ENCODE measurements around the gene GMPR2.

The GMPR2 gene

DNA sequence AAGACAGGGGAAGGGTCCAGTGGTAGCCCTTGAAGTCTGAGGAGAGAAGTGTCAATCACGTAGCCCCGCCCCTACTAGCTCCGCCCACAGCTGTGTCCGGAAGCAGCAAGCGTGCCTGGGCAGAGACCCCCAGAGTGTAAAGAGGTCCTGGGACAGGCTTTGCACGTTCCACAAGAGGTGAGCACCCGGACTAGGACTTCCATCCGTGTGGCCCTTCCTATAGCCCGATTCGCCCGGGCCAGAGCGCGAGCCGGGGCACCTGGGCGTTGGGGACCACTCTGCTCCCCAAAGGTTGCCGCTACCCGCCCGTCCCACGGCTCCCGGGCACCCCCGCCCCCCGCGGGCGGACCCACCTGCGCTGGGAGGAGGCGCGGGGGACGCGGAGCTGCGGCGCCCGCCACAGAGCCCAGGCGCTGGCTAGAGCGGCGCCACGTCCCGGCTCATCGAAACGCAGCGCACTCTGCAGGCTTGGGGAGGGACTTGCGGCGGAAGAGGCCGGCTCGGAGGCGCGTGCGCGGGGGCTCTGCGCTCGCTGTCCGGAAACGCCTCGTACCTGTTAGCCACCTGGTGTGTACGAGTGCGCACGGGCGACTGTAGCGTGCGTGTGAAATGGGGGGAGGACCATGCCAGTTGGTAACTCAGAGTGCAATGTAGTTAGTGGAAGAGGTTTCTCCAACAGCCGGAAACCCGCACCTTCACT is 38.6 kb downstream of the GMPR2 start, which contains the start of gene RABGGTA:
TSS of gene RABGGTA (minus strand) at position 464 of the 700 bp plus-strand sequence. CDS start 482 bp downstream, outside the sequence.
- peak; percentile 92 for DNase-seq

DNA sequence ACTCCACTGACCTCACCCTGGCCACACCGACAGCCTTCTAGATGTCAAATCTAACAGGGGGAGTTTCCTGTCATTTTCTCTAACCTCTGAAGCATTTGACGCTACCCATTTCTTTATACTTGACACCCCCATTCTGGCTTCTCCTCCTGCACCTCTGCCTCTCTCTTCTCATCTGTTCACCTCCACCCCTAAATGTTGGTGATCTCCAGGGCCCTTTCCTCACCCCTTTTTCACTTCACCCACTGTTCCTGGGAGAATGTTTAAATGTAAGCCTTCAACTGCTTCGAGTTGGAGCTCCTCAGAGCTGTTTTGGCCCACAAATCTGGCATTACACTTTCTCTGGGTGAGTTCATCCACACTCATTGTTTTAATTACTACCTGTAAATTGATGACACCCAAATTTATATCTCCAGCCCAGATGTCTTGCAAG is 39.1 kb downstream of the GMPR2 start:
- no peak for DNase-seq

DNA sequence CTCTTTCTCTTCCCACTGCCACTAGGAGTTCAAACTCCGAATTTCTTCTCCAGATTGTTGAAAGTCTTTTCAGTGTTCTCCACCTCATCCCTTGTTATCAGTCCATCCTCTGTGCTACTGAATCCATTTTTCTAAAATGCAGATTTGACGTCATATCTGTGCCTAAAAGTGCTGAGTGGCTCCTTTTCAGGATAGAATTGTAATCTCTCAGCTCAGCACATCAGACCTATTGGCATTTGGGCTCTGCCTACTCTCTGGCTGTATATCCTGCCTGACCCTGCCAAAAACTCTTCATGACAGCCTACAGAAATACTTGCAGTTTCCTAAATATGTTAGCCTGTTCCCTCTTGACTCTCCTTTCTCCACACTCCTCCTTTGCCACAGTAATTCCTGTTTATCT is 39.7 kb downstream of the GMPR2 start:
- DNase-seq = no peak

DNA sequence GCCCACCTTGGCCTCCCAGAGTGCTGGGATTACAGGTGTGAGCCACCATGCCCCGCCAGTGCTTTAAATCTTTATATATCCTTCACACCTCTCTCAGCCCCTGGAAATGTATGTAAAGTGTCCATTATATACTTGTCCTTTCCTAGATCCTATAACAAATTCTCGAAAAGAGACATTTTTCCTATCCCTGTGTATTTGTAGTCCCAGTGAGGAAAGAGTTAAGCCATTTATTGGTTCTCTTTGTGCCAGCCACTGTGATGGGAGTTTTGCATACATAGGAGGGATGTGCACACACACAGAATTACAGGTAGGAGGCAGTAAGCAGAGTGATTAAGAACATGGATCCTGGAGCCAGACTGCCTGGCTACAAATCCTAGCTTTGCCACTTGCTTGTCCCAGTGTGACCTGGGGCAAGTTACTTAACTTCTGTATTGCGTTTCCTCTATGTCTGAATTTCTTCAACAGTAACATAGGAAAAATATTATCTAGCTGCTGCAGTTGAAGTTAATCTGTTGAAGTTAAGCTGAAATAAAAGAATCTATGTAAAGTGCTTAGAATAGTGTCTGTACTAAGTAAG is 40.8 kb downstream of the GMPR2 start:
- DNase-seq = no peak

DNA sequence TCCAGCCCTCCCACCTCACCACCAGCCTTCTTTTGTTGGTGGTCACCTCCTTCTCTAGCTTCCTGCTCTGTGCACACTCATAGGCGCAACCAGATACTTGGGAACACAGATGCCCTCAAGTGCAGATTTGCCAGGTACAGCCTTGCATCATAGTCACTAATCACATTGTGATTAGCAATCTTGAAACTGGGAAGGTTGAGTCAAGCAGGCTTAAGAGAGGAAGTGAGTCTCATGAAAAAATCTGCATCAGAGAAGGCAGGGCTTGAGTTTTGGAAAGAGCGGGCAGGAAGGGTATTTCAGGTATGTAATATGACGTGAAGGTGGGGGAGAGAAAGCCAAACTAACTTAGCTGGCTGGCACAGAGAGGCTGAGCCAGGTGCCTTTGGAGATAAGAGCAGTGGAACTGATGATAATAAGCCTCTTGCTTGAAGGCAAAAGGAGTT is 41.4 kb downstream of the GMPR2 start:
- DNase-seq = peak; percentile 91

DNA sequence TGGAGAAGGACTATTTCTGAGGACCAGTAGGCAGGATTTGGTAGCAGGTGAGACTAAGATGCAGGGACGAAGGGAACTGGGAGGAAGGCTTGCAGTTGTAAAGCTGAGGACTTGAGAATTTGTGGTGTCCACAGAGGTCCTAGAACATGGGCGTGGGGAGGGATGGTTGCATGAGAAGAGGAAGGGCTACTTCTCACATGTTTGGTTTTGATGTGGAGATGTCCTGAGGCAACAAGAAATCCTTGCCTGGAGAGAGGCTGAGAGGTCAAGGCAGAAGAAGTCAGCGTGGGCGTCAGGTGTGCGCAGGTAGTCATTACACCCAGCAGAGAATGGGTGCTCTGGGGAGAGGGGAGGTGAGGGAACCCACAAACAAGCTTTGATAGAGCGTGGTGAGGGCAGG is 44.3 kb downstream of the GMPR2 start:
- no peak for DNase-seq

DNA sequence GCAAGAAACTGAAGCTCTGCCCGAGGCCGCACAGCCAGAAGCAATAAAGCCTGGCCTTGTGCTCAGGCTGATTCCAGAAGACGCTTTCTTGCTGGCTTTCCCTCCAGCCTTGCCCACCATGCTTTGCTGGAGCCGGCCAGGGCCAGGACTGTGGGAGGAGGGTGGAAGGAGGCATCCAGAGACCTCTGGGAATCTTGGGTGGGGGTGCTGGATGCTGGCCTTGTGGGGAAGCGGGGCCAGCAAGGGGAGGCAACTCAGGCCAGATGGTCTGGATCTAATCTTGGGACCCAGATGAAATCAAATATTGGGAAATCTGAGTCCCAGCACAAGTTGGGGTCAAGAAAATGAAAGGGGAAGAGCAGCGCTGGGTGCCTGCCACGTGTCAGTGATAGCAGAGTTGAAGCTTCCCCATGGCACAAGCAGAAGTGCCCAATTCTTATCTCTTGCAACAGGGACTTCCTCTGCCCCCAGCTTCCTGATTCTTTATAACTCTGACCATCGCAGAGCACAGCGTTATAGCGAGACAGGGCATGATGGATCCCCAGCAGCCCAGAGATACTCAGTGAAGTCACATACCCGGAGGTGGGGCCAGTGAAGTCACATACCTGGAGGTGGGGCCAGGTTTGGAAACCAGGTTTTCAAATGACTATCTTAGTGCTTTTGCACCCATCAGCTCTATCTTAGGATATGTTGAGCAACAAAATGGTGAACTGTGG is 45.0 kb downstream of the GMPR2 start:
- no peak for DNase-seq

DNA sequence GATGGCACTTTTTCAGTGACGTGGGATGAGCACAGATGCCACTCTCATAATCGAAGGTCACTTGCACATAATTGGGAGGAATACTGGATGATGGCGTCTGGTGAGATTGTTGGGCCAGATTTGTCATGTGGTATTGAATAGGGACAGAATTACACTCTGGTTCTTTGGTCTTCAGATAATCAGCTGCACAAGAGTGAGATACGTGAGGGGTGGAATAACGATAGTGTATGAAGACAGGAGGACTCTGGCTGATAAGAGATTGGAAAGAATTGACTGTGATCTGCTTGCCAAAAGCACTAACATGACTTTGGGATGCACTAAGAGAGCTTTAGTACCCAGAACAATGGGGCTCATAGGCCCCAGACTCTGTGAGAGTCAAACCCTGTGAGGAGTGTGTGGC is 45.7 kb downstream of the GMPR2 start:
- no peak for DNase-seq

DNA sequence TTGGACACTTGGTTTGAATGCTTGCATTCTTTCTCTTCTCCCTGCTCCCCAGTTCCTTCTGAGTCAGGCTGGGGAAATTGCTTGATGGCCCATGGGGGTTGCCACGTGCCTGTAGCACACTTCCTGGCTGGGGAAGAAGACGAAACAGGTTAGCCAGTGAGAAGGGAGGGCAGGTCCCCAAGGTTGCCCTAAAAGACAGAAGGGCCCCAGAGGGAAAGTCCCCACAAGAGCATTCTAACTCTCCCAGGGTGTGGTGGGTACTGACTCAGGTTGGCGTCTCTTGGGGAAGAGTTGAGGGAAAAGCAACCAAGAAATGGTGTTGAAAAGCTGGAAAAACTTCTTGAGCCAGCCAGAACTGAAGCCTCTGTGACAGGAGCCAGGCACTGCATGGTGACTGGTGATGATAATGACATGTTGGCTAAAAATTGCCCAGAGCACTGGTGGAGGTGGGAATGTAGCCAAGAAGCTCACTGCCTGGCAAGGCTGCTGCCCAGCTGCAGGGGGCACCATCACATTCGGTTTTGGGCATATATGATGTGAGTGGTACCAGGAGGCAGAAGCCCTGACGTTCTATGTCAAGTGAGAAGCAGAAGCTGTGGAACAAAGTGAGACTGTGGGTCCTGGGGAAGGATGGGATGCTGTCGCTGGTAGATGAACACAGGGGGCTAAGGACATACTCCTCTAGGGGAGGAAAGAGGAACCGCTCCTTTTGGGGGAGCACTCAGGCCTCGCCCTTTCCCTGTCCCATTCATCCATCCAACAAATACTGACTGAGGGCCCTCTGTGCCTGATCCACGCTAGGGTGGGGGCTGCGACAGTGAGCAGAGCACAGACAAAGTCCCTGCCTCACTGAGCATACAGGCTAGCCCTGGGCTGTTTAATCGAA is 46.8 kb downstream of the GMPR2 start:
- peak; percentile 71 for DNase-seq

DNA sequence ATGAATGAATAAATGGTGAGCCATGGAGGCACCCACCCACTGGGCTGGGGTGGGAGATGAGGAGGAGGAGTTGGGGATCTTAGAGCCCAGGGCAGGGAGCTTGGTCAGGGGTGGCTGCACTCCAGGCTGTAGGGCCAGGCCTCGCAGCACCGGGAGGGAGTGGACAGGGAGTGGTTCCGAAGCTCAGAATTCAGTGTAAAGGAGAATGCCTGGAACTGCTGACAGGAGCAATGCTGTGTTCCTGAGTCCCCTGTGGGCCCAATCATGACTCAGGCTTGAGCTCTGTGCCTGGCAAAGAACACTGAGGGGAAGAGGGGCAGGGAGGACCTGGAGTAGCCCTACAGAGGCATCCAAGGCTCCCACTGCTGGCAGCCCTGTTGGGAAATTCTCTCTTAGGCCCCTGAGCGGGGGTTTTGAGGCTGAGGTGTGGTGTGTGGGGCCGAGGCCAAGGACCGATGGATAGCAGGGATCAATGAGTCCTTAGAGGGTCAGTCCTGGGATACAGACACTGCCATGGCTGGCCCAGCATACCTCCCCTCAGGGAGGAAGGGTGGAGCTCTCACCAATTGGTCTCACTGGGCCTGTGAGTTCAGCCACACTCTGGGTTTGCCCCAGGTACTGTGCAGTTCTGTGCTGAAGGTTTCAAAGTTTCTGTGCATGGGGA is 48.2 kb downstream of the GMPR2 start:
- DNase-seq = no peak

DNA sequence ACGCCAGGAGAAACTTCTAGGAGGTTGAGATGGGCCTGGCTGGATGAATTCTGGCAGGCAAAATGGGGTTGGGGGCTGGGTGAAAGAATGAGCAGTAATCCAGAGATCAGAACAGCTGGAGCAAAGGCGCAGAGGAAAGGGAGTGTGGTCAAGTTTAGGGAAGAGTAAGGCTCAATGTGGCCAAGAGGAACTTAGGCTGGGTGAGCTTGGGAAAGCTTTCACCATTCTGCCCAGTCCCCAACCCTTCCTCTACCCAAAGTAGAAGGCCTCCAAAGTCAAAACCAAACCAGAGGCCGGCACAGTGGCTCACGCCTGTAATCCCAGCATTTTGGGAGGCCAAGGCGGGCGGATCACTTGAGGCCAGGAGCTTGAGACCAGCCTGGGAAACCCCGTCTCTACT is 48.9 kb downstream of the GMPR2 start:
- DNase-seq = no peak

DNA sequence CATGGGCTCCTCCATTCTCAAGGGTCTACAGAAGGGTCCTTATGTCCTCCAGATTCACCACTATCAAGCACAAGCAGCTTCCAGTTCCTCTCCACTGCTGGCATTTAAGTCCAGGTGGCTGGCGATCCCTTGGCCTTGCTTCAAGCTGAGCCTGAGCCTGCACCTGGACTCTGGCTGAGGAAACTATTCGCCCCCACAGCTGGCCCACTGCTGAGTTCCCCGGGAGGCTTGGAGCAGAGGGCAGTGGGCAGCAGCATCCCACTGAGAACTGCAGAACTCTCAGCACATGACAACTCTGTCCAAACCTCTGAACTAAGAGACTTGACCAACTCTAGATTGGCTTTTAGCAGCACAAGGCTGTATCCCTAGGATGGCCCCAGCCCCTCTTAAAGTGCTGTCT is 50.0 kb downstream of the GMPR2 start:
- no peak for DNase-seq

DNA sequence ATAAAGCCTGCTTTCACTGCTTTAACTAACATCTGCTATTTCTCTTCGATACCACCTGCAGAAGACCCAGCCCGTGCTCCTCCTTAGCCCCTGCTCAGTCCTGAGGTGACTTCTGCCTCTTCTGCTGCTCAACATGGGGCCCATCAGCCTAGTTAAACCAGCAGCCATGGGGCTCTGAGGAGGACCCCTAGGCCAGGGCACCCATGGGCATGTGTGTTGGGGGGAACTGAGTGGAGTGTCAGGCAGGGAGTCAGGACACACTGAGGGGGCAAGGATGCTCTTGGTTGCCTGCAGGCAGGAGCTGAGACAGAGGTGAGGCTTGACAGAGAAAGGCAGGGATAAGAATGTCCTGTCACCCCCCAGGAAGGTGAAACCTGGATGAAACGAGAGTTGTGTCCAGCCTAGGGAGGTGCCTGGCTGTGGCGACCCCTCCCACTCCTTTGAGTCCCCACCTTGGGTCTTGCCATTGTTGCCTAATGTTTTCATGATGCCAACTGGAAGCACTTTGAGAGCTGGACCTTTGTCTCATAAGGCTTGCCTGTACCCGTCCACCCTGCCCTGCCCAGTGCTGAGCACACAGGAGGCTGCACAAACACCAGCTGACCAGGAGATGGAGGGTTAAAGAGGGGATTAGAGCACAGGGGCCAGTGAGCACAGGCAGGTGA is 51.2 kb downstream of the GMPR2 start:
- no peak for DNase-seq

DNA sequence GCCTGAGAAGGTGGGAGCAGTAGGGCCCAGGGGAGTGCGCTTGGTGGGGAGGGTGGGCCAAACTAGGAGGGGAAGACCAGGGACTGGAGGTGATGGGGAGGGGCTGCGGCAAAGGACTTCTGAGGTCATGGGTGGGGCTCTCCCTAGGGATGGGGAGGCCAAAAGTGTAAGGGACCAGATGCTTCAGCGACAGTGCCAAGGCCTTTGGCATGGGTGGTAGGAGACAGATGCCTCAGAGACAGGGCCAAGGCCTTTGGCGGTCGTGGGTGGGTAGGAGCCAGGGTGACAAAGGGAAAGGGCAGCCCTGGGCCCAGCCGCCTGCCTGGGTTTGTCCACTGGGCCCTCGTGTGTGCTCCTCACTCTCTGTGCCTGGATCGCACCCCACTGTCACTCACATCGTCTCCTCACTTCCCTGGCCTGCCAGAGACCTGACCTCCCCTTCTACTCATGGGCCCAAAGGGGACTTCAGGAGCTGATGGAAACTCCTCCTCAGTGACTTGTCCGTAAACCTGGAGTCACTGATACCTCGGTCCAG is 51.8 kb downstream of the GMPR2 start:
- no peak for DNase-seq

DNA sequence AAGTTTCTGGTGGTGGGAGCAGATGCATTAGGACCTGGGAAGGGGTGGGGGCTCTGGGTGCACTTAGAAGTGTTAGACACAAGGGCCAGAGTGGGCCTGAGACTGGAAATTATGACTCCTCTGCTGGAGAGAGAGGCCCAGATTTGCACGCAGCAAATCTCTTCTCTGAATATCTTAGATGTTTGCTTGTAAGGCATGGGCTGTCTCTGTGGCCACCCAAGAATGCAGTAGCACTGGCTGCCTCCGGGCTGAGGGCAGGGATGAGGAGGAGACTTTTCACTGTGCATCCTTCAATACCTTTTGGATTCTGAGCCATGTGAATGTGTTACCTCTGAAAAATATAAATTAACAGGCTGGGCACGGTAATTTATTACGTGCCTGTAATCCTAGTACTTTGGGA is 52.6 kb downstream of the GMPR2 start:
- DNase-seq = no peak

DNA sequence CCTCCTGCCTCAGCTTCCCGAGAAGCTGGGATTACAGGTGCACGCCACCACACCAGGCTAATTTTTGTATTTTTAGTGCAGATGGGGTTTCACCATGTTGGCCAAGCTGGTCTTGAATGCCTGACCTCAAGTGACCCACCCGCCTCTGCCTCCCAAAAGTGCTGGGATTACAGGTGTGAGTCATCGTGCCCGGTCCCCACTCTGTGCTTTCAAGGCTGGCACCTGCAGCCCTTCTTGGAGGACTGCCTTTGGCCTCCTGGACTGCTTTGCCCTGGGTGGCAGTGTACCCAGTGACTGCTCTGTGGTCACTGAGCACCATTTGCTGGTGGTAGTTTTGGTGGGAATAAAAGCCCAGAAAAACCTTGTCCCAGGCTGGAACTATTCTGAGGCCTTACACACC is 54.3 kb downstream of the GMPR2 start:
- DNase-seq = no peak

Measured in activated CD4-positive, alpha-beta T cell treated with anti-CD3 and anti-CD28 coated beads, Interleukin-2, Interleukin-6, amounts not matched to agents 100 ng/mL and 50 ng/mL, durations not matched to agents 16 hours and 8 hours (primary cell).